Thyroid gland (tissue), 4 donors: Measurements from ENCODE around the gene TRMU.

ENCODE experiments used
- CTCF ChIP-seq, 6 experiments: fragments of 200-600 bp in 3 of 6; fragments of 450-650 bp in 3 of 6; sonication (generic) in 3 of 6; IDR thresholded peaks; one replicate each; pipeline ENCODE4 v1.5.1; 2016 to 2019; ENCODE audit warnings: antibody characterized with exemption in 6 of 6, mild to moderate bottlenecking in 2 of 6, inconsistent platforms in 1 of 6, moderate library complexity in 1 of 6
- POLR2A ChIP-seq, 2 donors: fragments of 450-650 bp; IDR thresholded peaks; one replicate each; pipeline ENCODE4 v1.6.1; 2017; ENCODE audit warnings: antibody characterized with exemption in 2 of 2, mild to moderate bottlenecking in 2 of 2, moderate library complexity in 1 of 2

DNA sequence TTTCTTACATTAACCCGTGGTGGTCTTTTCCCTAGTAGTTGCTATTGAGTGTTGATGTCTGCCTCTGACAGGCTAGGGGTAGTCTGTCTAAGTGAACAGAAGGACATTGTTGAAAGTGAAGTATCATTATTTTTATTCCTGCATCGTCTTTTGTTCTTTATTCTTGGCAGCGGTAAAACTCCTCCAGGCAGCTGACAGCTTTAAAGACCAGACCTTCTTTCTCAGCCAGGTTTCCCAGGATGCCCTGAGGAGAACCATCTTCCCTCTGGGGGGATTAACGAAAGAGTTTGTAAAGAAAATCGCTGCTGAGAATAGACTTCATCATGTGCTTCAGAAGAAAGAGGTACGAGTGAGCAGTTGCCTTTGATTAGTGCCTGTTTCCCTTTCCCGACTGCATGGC is 14.6 kb downstream of the TRMU start:
- TF ChIP-seq CTCF (IDR thresholded peaks at IDR 0.05) (no peak), POLR2A (IDR thresholded peaks at IDR 0.05) (no peak)
